Dendritic cell treated with granulocyte-macrophage colony-stimulating factor and Interleukin-4, amounts not matched to agents 40 ng/mL and 50 ng/mL, for 4 days (primary cell): Measurements from ENCODE around the gene SLCO2B1.

Experiments used
- H3K27ac Mint-ChIP-seq: one replicate; pipeline ENCODE4 v1.8.0; 2022; ENCODE audit warnings: mild to moderate bottlenecking, mixed read lengths
- H3K27me3 Mint-ChIP-seq: one replicate; pipeline ENCODE4 v1.8.0; 2022; ENCODE audit warnings: mild to moderate bottlenecking, mixed read lengths
- H3K36me3 Mint-ChIP-seq: one replicate; pipeline ENCODE4 v1.8.0; 2022; ENCODE audit warnings: low read depth, mixed read lengths
- H3K4me1 Mint-ChIP-seq: one replicate; pipeline ENCODE4 v1.8.0; 2022; ENCODE audit warnings: low read depth, mixed read lengths
- H3K4me3 Mint-ChIP-seq: one replicate; pipeline ENCODE4 v1.8.0; 2022; ENCODE audit warnings: mild to moderate bottlenecking, moderate library complexity, mixed read lengths
- H3K9me3 Mint-ChIP-seq: one replicate; pipeline ENCODE4 v1.8.0; 2022; ENCODE audit warnings: mixed read lengths
- intact Hi-C: fragments of 100-400 bp; cut with micrococcal nuclease; formaldehyde crosslinking; loops from one replicate; pipeline ENCODE4 v1.15.0; 2022

Gene SLCO2B1

GRCh38 chr11:75148436-75148983, 2.4 kb upstream of the SLCO2B1 start:
- H3K27ac Mint-ChIP-seq = peak overlapping the region; percentile 84
- H3K27me3 Mint-ChIP-seq = peaks cover 3% of the 10 kb centered on the region
- peaks cover 94% of the 10 kb centered on the region for H3K4me1 Mint-ChIP-seq
- H3K9me3 Mint-ChIP-seq = no peaks in the 10 kb centered on the region
- peak overlapping the region; percentile 67 for H3K4me3 Mint-ChIP-seq
- intact Hi-C loops = loop anchor here (2.0 kb wide), 1 partner anchor 26 kb away; no protein-coding TSS in a partner anchor
- H3K36me3 Mint-ChIP-seq = peaks cover 29% of the 10 kb centered on the region

GRCh38 chr11:75149766-75150465, 991 bp upstream of the SLCO2B1 start:
- peaks cover 93% of the 10 kb centered on the region for H3K4me1 Mint-ChIP-seq
- intact Hi-C loops = loop anchor here (2.0 kb wide), 1 partner anchor 25 kb away; no protein-coding TSS in a partner anchor
- no peaks in the 10 kb centered on the region for H3K9me3 Mint-ChIP-seq
- peak overlapping the region; percentile 99 for H3K4me3 Mint-ChIP-seq
- H3K27ac Mint-ChIP-seq = peak overlapping the region; percentile 84
- H3K36me3 Mint-ChIP-seq = peaks cover 43% of the 10 kb centered on the region
- peaks cover 3% of the 10 kb centered on the region for H3K27me3 Mint-ChIP-seq

DNA sequence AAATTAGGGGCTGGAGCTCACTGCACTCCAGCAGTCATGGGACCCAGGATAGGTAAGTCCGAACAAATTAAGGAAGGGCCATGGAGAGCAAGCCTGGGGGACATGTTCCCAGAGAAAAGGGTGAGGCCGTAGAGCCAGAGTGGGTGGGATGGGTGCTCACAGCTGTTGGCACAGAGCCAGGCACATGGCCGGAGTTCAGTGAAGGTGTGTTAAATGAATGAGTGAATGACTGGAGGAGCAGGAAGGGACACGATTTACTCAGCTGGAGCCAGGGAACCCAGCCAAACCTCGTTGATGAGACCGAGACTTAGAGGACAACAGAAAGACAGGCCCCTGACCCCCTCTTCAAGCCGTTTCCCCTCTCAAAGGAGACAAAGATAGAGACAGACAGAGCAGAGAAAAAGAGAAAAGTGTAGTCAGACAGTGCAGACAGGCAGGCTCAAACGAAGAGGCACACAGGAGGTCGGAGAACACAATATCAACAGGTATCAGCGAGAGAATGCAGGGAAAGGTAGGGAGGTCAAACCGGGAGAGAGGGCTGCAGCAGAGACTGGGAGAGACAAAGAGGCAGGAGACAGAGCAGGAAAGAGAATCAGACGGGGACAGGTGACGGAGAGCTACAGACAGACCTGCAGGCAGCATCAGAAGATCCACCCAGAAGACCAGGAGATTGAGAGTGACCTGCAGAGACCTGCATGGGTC, 590 bp downstream of the SLCO2B1 start:
- peaks cover 4% of the 10 kb centered on the region for H3K27me3 Mint-ChIP-seq
- H3K36me3 Mint-ChIP-seq = peaks cover 59% of the 10 kb centered on the region
- peak overlapping the region; percentile 84 for H3K27ac Mint-ChIP-seq
- H3K9me3 Mint-ChIP-seq = no peaks in the 10 kb centered on the region
- intact Hi-C loops = no loop called here
- H3K4me1 Mint-ChIP-seq = peaks cover 94% of the 10 kb centered on the region
- peak overlapping the region; percentile 99 for H3K4me3 Mint-ChIP-seq

- Mint-ChIP-seq H3K36me3 (peaks cover 65% of the 10 kb centered on the region), H3K27me3 (peaks cover 4% of the 10 kb centered on the region), H3K4me1 (peaks cover 94% of the 10 kb centered on the region), H3K27ac (peak overlapping the region; percentile 84), H3K9me3 (no peaks in the 10 kb centered on the region), H3K4me3 (peak overlapping the region; percentile 99)
- intact Hi-C loops = no loop called here
Observed at GRCh38 chr11:75152090-75152489, 1.2 kb downstream of the SLCO2B1 start.

DNA sequence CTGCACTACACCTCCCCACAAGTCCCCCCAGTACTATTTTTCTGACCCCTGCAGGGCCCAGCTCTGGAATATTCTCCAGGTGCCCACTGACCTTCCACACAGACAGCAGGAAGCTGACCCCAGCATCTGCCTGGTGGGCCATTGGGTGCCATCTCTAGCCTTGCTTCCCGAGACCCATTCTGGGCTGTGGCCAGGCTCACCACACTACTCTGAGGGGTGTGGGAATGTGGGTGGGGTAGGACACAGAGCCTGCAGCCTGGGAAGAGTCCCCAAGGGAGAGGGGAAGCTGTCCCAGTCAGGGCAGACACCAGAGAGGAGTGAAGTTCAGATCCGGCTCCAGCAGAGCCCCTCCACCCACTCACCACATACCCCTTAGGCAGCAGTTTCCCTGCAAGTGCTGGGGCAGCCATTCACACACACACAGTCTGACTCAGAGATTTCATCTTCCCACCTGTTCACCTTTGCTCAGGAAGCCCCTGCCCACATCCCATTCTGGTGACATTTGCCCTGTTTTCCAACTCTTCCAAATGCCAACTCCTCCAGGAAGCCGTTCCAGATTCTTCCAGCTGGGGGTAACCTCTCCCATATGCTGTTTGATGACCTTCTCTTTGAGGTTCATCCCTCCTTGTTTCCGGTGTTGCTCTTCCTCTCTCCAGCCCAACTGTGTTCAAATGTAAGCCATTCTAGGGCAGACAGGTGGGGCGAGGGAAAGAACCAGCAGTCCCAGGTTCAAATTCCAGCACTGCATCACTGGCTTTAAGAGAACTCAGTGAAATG, 1.9 kb downstream of the SLCO2B1 start:
- H3K9me3 Mint-ChIP-seq = no peaks in the 10 kb centered on the region
- H3K27ac Mint-ChIP-seq = peak overlapping the region; percentile 84
- peaks cover 72% of the 10 kb centered on the region for H3K36me3 Mint-ChIP-seq
- H3K4me3 Mint-ChIP-seq = peak overlapping the region; percentile 99
- H3K27me3 Mint-ChIP-seq = peaks cover 4% of the 10 kb centered on the region
- intact Hi-C loops = no loop called here
- H3K4me1 Mint-ChIP-seq = peaks cover 92% of the 10 kb centered on the region

DNA sequence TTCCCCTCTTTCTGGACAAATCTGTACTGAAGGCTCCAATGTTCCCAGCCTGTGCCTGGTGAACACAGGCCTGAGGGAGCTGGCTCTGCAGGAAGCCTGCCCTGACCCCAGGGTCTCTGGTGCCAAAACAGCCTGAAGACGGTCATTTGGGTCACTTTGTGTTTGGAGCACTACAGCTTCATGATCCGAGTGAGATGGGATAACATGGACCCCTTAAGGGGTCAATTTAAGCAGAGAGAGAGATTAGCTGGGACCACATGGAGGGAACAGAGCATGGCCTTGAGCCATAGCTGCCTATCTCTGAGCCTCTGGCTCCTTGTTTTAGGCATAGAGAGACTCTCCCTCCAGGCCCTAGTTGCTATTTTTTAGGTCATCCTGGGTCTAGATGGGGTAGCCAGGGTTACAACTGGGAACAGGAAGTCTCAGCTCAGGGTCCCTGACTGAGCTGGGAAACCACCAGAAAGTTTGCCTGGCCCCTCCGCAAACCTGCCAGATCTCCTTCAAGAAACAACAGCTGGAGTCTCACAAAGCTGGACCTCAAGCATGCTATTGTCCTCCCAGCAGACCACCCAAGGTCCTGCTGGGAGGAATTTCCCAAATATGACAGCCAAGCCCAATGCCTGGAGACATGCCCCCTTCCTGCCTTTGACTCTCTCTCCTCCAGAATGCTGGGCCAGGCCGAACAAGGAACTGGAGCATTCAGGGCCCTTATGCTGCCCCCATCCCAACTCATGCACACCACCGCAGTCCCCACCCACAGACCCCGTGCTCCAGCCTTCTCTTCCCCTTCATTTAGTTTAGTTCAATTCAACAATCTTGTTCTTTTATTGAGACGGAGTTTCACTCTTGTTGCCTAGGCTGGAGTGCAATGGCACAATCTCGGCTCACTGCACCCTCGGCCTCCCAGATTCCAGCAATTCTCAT, 4.0 kb downstream of the SLCO2B1 start:
- H3K27me3 Mint-ChIP-seq = peaks cover 4% of the 10 kb centered on the region
- H3K36me3 Mint-ChIP-seq = peaks cover 93% of the 10 kb centered on the region
- no peaks in the 10 kb centered on the region for H3K9me3 Mint-ChIP-seq
- peak overlapping the region; percentile 66 for H3K27ac Mint-ChIP-seq
- peak overlapping the region; percentile 99 for H3K4me3 Mint-ChIP-seq
- intact Hi-C loops = no loop called here
- H3K4me1 Mint-ChIP-seq = peaks cover 81% of the 10 kb centered on the region

DNA sequence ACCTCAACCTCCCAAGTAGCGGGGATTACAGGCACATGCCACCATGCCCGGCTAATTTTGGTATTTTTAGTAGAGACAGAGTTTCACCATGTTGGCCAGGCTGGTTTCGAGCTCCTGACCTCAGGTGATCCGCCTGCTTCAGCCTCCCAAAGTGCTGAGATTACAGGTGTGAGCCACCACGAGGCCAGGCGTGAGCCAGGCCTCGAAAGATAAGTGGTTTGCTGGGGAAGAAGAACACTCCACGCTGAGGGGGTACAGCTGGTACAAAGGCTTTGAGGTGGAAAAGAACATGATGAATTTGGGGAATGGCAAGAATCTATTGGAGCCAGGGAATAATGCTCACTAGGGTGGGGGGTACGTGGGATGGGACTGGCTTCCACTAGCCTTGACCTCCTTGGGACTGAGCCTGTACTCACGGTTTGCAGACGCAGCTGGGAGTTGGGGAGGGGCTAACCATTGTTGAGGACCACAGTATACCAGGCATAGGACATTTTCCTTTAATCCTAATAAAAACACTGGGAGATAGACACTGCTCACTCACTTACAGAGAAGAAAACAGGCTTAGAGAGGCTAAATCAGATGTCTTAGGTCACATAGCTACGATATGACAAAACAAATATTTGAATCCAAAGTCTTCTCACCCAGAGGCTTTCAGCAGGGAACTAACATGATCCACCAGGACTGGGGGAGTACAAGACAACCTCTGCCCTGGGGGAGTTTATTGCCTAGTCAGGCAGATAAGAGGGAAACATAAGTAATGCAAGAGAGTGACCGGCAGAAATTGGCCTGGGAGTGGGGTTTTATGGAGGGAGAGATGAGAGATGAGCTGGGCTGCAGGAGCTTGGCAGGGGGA, 4.9 kb downstream of the SLCO2B1 start:
- Mint-ChIP-seq H3K27ac (peak overlapping the region; percentile 66), H3K4me1 (peaks cover 81% of the 10 kb centered on the region), H3K9me3 (no peaks in the 10 kb centered on the region), H3K4me3 (peak overlapping the region; percentile 99), H3K36me3 (peaks cover 100% of the 10 kb centered on the region), H3K27me3 (peaks cover 4% of the 10 kb centered on the region)
- intact Hi-C loops = no loop called here

DNA sequence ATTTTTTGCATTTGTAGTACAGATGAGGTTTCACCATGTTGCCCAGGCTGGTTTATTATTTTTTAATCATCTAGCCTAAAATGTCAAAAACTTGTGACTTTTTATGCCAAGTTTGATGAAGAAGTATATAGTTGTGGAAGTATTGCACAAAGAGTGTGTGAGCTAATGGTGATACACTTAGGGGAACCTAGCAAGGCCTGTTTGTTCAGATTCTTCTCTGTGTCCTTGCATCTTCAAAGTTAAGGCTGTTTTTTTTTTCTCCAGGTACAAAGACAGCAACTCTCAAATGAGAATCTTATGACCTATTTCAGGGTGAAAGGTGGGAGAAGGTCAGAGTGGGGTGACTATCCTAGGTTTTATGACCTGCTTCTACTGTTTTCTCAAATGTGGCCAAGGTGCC, 7.3 kb downstream of the SLCO2B1 start:
- H3K36me3 Mint-ChIP-seq = peaks cover 100% of the 10 kb centered on the region
- intact Hi-C loops = no loop called here
- H3K27ac Mint-ChIP-seq = no peak overlapping the region
- peaks cover 83% of the 10 kb centered on the region for H3K4me1 Mint-ChIP-seq
- H3K9me3 Mint-ChIP-seq = no peaks in the 10 kb centered on the region
- H3K27me3 Mint-ChIP-seq = peaks cover 8% of the 10 kb centered on the region
- peak overlapping the region; percentile 6 for H3K4me3 Mint-ChIP-seq

DNA sequence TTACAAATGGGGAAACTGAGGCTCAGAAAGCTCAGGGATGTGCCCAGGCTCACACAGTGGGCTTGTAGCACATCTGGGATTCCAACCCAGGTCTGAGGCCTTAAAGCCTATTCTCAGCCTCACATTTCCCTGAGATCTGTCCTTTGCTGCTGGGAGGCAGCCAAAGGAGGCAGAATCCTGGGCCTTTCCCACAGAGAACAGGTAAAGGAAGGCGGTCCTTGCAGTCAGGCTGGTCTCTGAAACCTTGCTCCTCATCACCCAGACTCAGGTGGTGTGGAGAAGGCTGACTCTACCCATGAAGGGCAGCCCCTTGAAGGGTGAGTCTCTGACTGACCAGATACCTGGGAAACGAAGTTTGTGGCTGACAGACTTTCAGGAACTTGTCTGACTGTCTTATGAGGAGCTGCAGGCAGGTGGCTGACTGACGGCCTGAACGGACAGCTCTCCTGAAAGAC, 7.8 kb downstream of the SLCO2B1 start:
- Mint-ChIP-seq H3K4me1 (peaks cover 83% of the 10 kb centered on the region), H3K27me3 (peaks cover 8% of the 10 kb centered on the region), H3K27ac (no peak overlapping the region), H3K4me3 (no peak overlapping the region), H3K36me3 (peaks cover 100% of the 10 kb centered on the region), H3K9me3 (no peaks in the 10 kb centered on the region)
- intact Hi-C loops = no loop called here

- peaks cover 86% of the 10 kb centered on the region for H3K4me1 Mint-ChIP-seq
- H3K9me3 Mint-ChIP-seq = no peaks in the 10 kb centered on the region
- peaks cover 11% of the 10 kb centered on the region for H3K27me3 Mint-ChIP-seq
- peaks cover 100% of the 10 kb centered on the region for H3K36me3 Mint-ChIP-seq
- peak overlapping the region; percentile 2 for H3K4me3 Mint-ChIP-seq
- intact Hi-C loops = no loop called here
- peak overlapping the region; percentile 63 for H3K27ac Mint-ChIP-seq
Observed at GRCh38 chr11:75159151-75159953, 8.4 kb downstream of the SLCO2B1 start.

- Mint-ChIP-seq H3K27me3 (peaks cover 9% of the 10 kb centered on the region), H3K27ac (peak overlapping the region; percentile 63), H3K4me3 (peak overlapping the region; percentile 33), H3K4me1 (peaks cover 84% of the 10 kb centered on the region), H3K9me3 (no peaks in the 10 kb centered on the region), H3K36me3 (peaks cover 100% of the 10 kb centered on the region)
- intact Hi-C loops = no loop called here
Observed at GRCh38 chr11:75160220-75160757, 9.4 kb downstream of the SLCO2B1 start.
